GM12878 (cell line): ENCODE measurements around the gene THAP7.

ENCODE experiments used
- ASH2L ChIP-seq: fragments of 300-600, 200-600 bp; sonication (generic); IDR thresholded peaks from 2 replicates; pipeline ENCODE4 v1.6.1; 2017; ENCODE audit warnings: low read depth, mild to moderate bottlenecking, borderline replicate concordance
- EGR1 ChIP-seq, 2 experiments: IDR thresholded peaks; 1 replicate in 1 of 2; 2 replicates in 1 of 2; pipeline ENCODE4 v1.6.1; 2011 to 2012; ENCODE audit warnings: low read depth in 2 of 2, low read length in 2 of 2, borderline replicate concordance in 1 of 2, mild to moderate bottlenecking in 1 of 2, moderate library complexity in 1 of 2
- EP300 ChIP-seq, 2 experiments: fragments of 150-350 bp in 1 of 2; IDR thresholded peaks; 2 replicates each; pipeline ENCODE4 v1.6.1; 2011 to 2012; ENCODE audit warnings: low read depth in 2 of 2, low read length in 2 of 2, borderline replicate concordance in 1 of 2, improper control_type of control experiment in 1 of 2, inconsistent platforms in 1 of 2; ENCODE audit not compliant: control insufficient read depth in 1 of 2
- HDGF ChIP-seq: fragments of 450-650 bp; IDR thresholded peaks from 2 replicates; pipeline ENCODE4 v1.6.1; 2016; ENCODE audit warnings: antibody characterized with exemption
- JUND ChIP-seq: IDR thresholded peaks from 2 replicates; pipeline ENCODE4 v1.6.1; 2012; ENCODE audit warnings: low read depth, mild to moderate bottlenecking, low read length, improper control_type of control experiment, moderate library complexity
- KDM1A ChIP-seq: fragments of 200-600 bp; sonication (generic); IDR thresholded peaks from 2 replicates; pipeline ENCODE4 v1.6.1; 2016; ENCODE audit warnings: borderline replicate concordance
- PAX8 ChIP-seq: fragments of 450-650 bp; IDR thresholded peaks from 2 replicates; pipeline ENCODE4 v1.6.1; 2017; ENCODE audit warnings: mild to moderate bottlenecking, moderate library complexity
- POLR2AphosphoS5 ChIP-seq: IDR thresholded peaks from 2 replicates; pipeline ENCODE4 v1.6.1; 2011; ENCODE audit warnings: mild to moderate bottlenecking, low read length, inconsistent platforms
- RAD21 ChIP-seq: IDR thresholded peaks from 2 replicates; pipeline ENCODE4 v1.6.1; 2011; ENCODE audit warnings: mild to moderate bottlenecking, low read depth, low read length, moderate library complexity; ENCODE audit not compliant: insufficient read depth
- RFX5 ChIP-seq: IDR thresholded peaks from 2 replicates; pipeline ENCODE4 v1.6.1; 2011; ENCODE audit warnings: low read depth, low read length, improper control_type of control experiment
- TCF7 ChIP-seq: IDR thresholded peaks from 2 replicates; pipeline ENCODE4 v1.6.1; 2014; ENCODE audit warnings: antibody characterized with exemption, borderline replicate concordance
- TF ChIP-seq, protein P1 (sequence below): IDR thresholded peaks from 2 replicates; pipeline ENCODE4 v1.6.1; 2012; ENCODE audit warnings: mild to moderate bottlenecking, low read depth, low read length
- TF ChIP-seq, protein P2 (sequence below): IDR thresholded peaks from 2 replicates; pipeline ENCODE4 v1.6.1; 2011; ENCODE audit warnings: low read depth, low read length, improper control_type of control experiment, borderline replicate concordance

DNA sequence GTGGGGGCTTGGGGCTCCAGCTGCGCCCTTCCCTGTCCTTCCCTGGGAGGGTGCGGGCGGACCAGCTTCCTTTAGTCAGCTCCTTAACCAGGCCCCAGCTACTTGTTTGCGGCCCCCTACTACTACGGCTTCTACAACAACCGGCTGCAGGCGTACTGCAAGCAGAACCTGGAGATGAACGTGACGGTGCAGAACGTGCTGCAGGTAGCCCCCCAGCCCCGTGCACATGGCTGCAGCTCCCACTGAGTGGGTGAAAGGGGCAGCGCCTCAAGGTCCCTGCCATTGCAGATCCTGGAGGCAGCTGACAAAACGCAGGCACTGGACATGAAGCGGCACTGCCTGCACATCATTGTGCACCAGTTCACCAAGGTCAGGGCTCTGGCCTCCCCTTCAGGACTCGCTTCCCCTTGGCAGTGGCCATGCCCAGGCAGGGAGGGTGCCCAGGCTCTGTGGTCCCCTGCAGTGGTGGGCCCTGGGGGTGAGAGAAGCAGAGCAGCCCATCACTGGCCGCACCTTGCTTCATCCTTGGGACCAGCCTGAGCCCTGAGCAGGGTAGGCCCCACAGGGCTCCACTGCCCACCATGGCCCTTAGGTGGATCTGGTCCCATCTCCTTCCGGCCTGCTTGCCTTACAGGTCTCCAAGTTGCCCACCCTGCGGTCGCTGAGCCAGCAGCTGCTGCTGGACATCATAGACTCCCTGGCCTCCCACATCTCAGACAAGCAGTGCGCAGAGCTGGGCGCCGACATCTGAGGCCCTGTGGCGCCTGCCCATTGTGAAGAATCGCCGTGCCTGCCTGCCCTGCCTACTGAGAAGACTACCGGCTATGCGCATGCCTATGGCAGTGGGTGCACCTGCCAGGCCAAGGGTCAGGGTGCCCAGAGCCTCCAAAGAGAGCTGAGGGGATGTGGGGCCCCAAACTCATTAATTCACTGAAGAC, 5.1 kb downstream of the THAP7 start:
- TF ChIP-seq, protein P1, sequence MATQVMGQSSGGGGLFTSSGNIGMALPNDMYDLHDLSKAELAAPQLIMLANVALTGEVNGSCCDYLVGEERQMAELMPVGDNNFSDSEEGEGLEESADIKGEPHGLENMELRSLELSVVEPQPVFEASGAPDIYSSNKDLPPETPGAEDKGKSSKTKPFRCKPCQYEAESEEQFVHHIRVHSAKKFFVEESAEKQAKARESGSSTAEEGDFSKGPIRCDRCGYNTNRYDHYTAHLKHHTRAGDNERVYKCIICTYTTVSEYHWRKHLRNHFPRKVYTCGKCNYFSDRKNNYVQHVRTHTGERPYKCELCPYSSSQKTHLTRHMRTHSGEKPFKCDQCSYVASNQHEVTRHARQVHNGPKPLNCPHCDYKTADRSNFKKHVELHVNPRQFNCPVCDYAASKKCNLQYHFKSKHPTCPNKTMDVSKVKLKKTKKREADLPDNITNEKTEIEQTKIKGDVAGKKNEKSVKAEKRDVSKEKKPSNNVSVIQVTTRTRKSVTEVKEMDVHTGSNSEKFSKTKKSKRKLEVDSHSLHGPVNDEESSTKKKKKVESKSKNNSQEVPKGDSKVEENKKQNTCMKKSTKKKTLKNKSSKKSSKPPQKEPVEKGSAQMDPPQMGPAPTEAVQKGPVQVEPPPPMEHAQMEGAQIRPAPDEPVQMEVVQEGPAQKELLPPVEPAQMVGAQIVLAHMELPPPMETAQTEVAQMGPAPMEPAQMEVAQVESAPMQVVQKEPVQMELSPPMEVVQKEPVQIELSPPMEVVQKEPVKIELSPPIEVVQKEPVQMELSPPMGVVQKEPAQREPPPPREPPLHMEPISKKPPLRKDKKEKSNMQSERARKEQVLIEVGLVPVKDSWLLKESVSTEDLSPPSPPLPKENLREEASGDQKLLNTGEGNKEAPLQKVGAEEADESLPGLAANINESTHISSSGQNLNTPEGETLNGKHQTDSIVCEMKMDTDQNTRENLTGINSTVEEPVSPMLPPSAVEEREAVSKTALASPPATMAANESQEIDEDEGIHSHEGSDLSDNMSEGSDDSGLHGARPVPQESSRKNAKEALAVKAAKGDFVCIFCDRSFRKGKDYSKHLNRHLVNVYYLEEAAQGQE: no peak
- TF ChIP-seq, protein P2, sequence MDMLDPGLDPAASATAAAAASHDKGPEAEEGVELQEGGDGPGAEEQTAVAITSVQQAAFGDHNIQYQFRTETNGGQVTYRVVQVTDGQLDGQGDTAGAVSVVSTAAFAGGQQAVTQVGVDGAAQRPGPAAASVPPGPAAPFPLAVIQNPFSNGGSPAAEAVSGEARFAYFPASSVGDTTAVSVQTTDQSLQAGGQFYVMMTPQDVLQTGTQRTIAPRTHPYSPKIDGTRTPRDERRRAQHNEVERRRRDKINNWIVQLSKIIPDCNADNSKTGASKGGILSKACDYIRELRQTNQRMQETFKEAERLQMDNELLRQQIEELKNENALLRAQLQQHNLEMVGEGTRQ: no peak
- no peak for TF ChIP-seq HDGF
- TF ChIP-seq RAD21: no peak
- TF ChIP-seq RFX5: no peak
- TF ChIP-seq EGR1 (IDR thresholded peaks at IDR 0.05; ENCODE audit: borderline replicate concordance in 1 of 2, low read depth in 2 of 2, low read length in 2 of 2): no peak
- peak; percentile 4; the same call in 1 of the 2 replicates for TF ChIP-seq POLR2AphosphoS5
- TF ChIP-seq ASH2L: no peak
- no peak for TF ChIP-seq JUND
- TF ChIP-seq PAX8: no peak
- no peak for TF ChIP-seq KDM1A
- no peak for TF ChIP-seq EP300 (IDR thresholded peaks at IDR 0.05; ENCODE audit: borderline replicate concordance in 1 of 2, control insufficient read depth in 1 of 2, low read depth in 2 of 2, low read length in 2 of 2)
- TF ChIP-seq TCF7: no peak
